ENCODE results near the gene RRP36. TPM values are rescaled to one million over a fixed set of nuclear protein-coding genes. Genes with fewer than 3 reads are reported as not detected.

Gene RRP36
- total and polyA plus RNA-seq, 2 of the 8 experiments (the other 6 are each of a cell fraction or from before 2014, with no cell fraction given): 33.9 to 92.3 TPM

DNA sequence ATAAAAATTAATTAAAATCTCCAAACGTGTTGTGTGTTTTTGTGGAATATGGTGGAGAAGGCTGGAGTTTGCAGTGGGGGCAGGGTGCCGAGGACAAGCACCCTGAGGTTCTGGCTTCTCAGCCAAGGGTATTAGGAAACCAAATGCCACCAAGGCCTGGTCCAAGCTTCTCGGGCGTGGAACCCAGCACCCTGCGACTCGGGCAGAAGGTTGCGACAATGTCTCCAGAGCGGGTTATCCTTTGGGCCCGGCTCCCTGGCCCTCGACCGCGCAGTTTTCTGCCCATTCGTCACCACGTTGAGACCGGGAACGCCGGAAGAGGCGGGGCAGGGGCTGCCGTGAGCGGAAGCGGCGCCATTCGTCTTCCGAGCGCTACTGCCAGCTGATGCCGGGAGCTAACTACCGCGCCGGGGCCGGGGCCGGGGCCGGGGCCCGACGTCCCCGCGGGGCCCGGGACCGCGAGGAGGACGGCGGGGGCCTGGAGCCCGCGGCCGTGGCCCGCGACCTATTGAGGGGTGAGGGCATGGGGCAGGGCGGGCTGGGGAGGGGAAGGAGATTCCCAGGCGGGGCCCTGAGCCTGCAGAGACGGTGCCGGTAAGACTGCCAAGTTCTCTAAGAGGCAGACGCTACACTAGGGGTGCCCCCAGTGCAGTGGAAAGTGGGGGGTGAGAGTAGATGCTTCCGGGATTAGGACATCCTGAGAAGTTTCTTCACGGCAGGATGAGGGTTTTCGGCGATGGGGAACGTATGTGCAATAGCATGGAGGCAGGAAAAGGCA lies at the start of gene RRP36 (continued):
- no peak for TF ChIP-seq SP1 (IDR thresholded peaks at IDR 0.05; ENCODE audit: low read depth, low read length)
- TF ChIP-seq GTF2F1 (IDR thresholded peaks at IDR 0.05; ENCODE audit: borderline replicate concordance, low read depth, low read length): no peak
- TF ChIP-seq SIRT6 (IDR thresholded peaks at IDR 0.05; ENCODE audit: low read length): no peak
- no peak for TF ChIP-seq HDAC6 (IDR thresholded peaks at IDR 0.05; ENCODE audit: low read depth, low read length)
- TF ChIP-seq NRF1 (IDR thresholded peaks at IDR 0.05; ENCODE audit: low read depth, low read length): no peak
- no peak for TF ChIP-seq NANOG (IDR thresholded peaks at IDR 0.05; ENCODE audit: insufficient read depth, low read depth, low read length, poor library complexity, severe bottlenecking)
- no peak for TF ChIP-seq ATF2 (IDR thresholded peaks at IDR 0.05; ENCODE audit: low read length)
- TF ChIP-seq RNF2 (IDR thresholded peaks at IDR 0.05; ENCODE audit: borderline replicate concordance, low read depth, low read length, missing control alignments, poor library complexity, severe bottlenecking): no peak
- 0 out of 4 replicates have a peak, but pooled peaks of 1 of the 2 experiments have one; percentile 1 for TF ChIP-seq RAD21 (IDR thresholded peaks at IDR 0.05 in 1 of 2, conservative IDR thresholded peaks at IDR 0.05 in 1 of 2; ENCODE audit: low read depth in 2 of 2, low read length in 2 of 2)
- peak; percentile 53 for TF ChIP-seq TAF7 (optimal IDR thresholded peaks at IDR 0.05; ENCODE audit: borderline replicate concordance, low read depth, low read length)
- TF ChIP-seq JUN (IDR thresholded peaks at IDR 0.05; ENCODE audit: low read depth, low read length): no peak
- TF ChIP-seq SRF (IDR thresholded peaks at IDR 0.05; ENCODE audit: low read depth, low read length): no peak
- no peak for TF ChIP-seq POU5F1 (IDR thresholded peaks at IDR 0.05; ENCODE audit: low read depth, low read length)
- TF ChIP-seq EP300 (IDR thresholded peaks at IDR 0.05; ENCODE audit: borderline replicate concordance in 1 of 2, low read depth in 2 of 2, low read length in 2 of 2): no peak
- TF ChIP-seq EZH2 (IDR thresholded peaks at IDR 0.05; ENCODE audit: low read depth, low read length, severe bottlenecking): no peak
- no peak for TF ChIP-seq CEBPB (IDR thresholded peaks at IDR 0.05; ENCODE audit: low read depth, low read length)
- TF ChIP-seq CTBP2 (IDR thresholded peaks at IDR 0.05; ENCODE audit: borderline replicate concordance, insufficient read depth, insufficient read length, low read length): no peak
- TF ChIP-seq KDM4A (IDR thresholded peaks at IDR 0.05; ENCODE audit: low read depth, low read length, severe bottlenecking): peak; percentile 30
- TF ChIP-seq MAX (IDR thresholded peaks at IDR 0.05): no peak
- no peak; the same call in 1 of the 2 replicates for TF ChIP-seq CHD2 (IDR thresholded peaks at IDR 0.05; ENCODE audit: low read length)
- TF ChIP-seq SP2 (IDR thresholded peaks at IDR 0.05; ENCODE audit: low read length): no peak
